GM19372 (cell line): ENCODE data around the gene SLC17A4.

Experiments
- ATAC-seq: cut with Tn5 transposase; IDR thresholded peaks from one replicate; pipeline ENCODE4 v1.9.1; 2021; ENCODE audit warnings: mild to moderate bottlenecking, low read depth, moderate library complexity; ENCODE audit not compliant: unreplicated experiment

Gene SLC17A4

DNA sequence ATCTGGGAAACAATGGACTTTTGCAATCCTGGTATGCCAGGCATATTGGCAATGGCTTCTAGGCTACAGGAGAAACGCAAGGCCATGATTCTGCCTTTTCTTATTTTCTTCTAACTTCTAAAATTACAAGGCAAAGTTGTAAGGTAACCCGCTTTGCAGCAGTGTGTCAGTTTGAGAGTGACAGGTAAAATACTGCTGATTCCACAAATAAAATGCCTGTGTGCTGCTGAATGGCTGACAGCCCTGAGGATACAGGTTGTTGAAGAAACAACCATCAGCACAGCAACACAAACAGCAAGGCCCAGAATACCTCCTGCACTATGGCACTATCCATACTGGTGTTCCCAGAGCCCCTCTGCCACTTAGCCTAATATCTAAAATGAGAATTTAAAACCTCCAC, 40.2 kb downstream of the SLC17A4 start:
- ATAC-seq, result no peak

DNA sequence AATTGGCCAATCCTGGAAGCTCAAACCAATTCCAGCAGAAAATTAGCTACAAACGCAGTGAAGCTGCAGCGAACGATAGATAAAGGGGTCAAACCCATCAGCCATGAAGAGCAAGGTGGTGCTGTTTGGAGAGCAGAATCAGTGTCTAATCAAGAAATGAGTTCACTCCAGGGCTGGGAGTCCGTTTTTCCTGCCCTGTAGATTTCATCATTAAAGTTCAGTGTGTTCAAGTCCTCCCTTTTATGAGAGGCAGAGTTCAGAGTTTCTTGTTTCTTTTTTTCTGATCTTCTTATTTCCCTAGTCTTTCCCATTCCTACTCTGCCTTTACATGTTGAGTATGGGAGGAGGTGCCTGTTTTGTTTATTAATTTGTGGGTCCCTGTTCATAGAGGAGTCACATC, 46.9 kb downstream of the SLC17A4 start:
- no peak for ATAC-seq

DNA sequence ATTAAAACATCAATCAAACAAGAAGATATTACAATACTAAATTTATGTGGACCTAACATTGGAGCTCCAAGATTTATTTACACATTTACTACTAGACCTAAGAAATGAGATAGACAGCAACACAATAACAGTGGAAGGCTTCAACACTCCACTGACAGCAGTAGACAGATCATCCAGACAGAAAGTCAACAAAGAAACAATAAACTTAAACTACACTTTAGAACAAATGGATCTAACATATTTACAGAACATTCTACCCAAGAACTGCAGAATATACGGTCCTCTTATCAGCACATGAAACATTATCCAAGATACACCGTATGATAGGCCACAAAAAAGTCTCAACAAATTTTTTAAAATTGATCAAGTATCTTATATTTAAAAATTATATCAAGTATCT, 50.3 kb downstream of the SLC17A4 start:
- no peak for ATAC-seq

DNA sequence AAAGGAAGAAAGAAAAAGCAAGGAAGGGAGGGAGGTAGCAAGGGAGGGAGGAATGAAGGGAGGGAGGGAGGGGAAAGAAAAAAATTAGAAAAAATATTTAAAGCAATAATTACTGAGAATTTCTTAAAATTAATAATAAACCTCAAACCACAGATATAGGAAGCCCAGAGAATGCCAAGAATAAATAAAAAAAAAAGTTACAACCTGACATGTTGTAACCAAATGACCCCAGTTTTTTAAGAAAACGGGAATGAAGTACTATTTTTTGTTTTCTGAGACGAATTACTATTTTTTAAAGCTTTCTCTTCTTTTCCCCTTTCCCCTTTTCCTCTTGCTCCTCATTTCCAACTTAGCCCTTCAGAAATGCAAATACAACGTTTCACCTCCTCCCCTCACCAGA, 60.7 kb downstream of the SLC17A4 start:
- no peak for ATAC-seq

DNA sequence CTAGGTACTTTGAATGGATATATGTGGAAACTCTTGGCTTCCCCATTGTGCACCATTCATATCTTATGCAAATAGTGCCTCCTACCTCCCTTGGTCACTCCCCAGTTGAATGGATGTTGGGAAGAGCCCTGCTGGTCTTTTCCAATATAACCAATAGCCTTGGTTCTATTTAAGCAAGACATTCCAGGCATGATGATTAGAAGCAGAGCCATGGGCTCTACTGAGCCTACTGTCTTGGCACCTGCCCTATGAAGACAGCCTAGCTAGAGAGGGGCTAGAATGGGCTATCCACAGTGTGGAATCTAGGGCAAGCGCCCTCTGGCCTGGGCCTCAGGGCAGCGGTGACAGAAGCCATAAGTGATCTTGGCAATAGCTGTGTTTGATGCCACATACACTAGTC, 61.7 kb downstream of the SLC17A4 start:
- ATAC-seq, result no peak

DNA sequence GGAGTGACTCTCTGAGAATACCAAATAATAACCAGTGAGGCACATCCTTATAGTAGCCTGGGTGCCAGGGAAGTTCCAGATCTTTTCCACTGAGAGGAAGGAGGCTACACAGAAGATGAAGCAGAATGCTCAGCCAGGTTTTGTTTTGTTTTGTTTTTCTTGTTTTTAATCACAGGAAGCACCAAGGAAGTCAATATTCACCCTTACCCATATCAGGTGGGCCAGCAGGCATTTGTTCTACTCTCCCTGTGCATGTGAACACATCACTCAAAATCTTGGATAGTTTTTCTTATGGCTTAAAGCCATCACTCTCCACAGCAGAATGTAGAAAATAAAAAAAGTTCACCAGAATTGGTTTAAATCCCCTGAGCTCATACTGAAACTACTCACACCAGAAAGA, 66.8 kb downstream of the SLC17A4 start:
- no peak for ATAC-seq

DNA sequence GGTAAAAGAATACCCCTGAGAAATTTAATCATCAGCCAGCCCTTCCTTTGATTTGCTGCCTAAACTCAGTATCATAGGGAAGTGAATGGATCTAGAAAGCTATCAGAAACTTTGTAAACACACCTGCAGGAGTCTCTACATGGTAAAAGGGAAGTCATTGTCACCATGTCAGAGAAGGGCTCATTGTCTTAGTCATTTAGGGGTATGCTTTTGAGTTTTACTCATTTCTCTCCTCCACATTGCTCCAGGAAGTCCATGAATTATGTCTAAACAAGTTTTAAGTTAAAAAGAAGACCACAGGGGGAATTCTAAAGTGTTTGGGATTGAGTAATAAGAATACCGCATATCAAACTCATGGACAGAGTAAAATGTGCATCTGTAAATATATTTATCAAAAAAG, 74.8 kb downstream of the SLC17A4 start:
- no peak for ATAC-seq

DNA sequence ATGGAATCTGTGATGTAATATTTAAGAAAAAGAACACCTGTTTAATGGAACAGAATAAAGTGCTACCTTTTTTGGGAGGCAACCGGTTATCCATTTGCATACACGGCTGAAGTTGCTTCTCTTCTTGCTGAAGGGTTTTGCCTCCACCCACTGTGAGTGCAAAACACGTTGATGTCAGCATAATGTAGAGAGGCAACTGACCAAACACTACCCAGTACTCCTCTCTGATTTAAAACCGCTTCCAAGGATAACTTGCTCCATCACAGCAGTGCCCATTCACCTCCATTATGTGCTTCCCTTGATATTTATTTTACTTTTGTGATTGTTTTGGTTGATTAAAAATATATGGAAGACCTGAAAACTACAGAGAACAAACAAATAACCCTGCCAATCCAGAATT, 75.9 kb downstream of the SLC17A4 start:
- no peak for ATAC-seq
